GM18909 (cell line): ENCODE results near the gene CCDC88C.

Experiments
- ATAC-seq: cut with Tn5 transposase; IDR thresholded peaks from one replicate; pipeline ENCODE4 v1.9.1; 2021; ENCODE audit warnings: mild to moderate bottlenecking; ENCODE audit not compliant: unreplicated experiment, poor library complexity

The CCDC88C gene

GRCh38 chr14:91332171-91332985 is 85.2 kb downstream of the CCDC88C start:
- ATAC-seq, result no peak

DNA sequence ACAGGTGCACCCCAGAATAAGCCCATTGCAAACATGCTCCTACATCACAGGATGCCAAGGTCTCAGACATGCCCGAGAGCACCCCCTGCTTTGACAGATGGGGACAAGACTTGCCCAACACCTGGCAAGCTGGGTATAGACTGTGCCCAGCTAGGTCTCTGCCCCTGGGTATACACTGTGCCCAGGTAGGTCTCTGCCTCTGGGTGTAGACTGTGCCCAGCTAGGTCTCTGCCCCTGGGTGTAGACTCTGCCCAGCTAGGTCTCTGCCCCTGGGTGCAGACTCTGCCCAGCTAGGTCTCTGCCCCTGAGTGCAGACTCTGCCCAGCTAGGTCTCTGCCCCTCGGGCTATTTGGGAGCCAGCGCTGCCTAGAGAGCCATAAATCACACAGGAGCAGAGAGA is 85.9 kb downstream of the CCDC88C start:
- ATAC-seq, result no peak

GRCh38 chr14:91330856-91331255 is 86.8 kb downstream of the CCDC88C start:
- no peak for ATAC-seq

DNA sequence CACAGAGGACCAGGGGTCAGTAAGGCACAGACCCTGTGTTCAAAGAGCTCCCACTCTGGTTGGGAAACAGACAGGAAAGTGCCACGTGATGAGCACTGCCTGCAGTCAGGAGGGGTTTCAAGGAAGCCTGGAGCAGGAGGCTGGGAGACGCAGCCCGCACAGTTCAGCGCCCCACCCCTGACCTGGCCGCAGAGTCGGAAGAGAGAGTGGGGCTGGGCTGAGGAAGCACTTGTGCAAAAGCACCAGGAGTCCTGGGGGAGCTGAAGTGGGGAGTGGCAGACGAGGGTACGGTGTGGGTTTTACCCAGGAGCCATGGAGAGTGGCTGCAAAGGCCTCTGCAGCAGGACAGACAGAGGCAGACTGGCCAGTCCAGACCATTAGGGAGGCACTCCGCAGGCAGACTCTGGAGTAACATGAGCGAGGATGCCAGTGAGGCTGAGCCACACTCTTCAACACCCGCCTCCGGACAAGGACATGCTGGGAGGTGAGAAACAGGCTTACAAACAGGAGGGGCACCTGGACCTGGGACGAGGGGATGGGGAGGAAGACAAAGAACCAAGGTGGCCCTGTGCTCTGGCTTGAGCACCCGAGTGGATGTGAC is 87.4 kb downstream of the CCDC88C start:
- ATAC-seq, result no peak

- no peak for ATAC-seq
These were observed 88.1 kb downstream of the CCDC88C start for GRCh38 chr14:91329486-91330014.

DNA sequence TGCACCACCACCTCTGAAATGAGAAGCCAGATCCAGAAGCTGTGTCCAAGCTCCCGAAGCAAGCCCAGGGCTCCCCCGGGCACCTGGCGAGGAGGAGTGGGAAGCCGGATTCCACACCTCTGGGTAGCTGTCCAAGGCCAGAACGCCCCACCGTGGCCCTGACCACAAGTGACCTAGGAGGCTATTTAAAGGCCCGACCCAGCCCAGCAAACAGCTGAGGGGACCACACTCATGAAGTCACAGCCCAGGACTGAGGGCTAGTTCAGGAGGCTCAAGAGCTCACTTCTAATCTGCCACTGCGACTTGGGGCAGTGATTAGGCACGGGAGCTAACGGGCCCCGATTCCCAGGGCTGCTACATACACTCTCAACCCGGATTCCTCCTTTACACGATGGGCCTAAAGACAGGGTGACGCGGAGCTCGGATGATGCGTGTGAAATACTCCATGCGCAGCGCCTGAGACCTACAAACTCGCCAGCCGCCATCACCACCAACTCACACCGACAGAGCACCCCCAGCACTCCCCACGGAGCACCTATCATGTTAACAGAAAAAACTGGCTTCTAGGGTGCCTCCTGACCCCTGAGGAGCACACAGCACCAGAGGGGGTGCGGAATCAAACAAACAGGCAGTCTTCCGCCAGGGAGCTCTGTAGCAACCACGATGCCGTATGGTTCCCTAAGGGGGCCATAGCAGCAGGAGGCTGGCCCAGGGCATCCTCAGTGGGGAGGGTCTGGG is 89.1 kb downstream of the CCDC88C start:
- ATAC-seq, result no peak

- no peak for ATAC-seq
These were observed 89.8 kb downstream of the CCDC88C start for GRCh38 chr14:91327661-91328312.

GRCh38 chr14:91327250-91327595 is 90.4 kb downstream of the CCDC88C start:
- no peak for ATAC-seq

DNA sequence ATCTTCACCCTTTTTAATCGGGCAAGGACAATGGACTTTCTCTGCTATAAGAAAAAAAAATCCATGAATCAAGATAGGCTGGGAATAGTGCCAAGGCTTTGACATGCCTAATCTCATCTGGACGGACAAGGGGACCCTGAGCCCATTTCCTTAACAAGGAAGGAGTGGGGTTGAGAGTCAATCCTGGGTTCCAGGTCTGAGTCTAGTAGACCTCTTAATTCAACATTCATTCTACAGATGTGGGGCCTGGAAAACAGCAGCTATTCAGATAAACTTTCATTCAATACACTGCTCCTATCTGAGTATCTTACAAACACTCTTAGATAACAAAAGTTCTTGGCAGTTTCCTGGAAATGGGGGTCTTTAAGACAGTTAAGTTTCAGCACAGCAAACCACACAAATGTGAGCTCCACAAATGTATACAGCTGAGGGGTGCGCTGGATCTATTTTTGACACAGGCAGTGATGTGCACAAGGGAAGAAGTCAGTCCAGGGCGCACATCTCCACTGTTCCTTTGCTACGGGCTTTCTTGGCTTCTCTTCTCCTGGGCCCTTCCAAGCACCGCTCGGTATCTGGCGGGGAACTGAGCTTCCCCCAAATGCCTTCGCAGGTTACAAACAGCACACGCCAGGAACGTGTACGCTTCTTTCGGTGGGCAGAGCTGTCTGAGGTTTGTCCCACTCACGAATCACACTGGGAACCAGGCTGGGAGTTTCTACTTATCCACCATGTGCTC is 90.9 kb downstream of the CCDC88C start:
- no peak for ATAC-seq

GRCh38 chr14:91324606-91325575 is 92.7 kb downstream of the CCDC88C start:
- ATAC-seq, result no peak

DNA sequence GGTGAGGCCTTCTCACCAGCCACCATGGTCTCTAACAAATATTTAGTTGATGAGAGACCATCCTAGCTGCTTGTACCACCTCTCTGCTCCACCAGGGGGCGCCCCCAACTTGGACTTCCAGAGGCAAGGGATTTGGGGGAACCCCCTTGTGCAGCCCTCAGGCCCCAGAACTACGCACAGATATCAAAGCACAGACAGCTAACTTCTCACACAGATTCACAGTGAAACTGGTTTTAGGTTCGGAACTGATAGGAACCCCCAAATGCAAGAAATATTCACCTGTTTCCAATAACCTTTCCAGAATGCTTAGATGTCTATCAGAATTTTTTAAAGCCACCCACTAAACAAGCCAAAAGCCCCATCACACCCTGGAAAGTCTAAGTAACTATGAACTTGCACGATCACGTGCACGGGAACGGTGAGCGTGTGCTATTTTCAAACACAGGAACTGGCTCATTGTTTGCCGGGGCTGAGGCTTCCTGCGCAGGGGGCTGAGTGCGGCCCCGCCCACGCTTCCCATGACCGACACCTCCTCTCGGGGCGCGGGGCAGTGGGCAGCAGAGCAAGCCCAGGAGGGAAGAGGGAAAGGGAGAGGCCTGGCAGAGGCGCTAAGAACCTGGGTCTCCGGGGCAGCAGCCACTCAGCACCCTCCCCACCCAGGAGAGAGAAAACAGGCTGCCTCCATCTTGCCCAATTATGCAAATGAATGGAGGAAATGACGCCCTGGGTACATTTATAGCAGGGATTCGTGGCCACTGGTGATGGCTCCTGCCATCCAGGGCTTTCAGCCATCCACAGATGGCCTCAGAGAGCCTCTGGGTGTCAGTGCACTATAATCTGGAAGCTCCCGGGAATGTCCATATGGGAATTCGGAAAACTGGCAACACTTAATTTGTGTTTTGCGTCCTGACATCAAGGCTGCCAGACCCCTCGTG is 93.7 kb downstream of the CCDC88C start:
- ATAC-seq, result peak; percentile 68

DNA sequence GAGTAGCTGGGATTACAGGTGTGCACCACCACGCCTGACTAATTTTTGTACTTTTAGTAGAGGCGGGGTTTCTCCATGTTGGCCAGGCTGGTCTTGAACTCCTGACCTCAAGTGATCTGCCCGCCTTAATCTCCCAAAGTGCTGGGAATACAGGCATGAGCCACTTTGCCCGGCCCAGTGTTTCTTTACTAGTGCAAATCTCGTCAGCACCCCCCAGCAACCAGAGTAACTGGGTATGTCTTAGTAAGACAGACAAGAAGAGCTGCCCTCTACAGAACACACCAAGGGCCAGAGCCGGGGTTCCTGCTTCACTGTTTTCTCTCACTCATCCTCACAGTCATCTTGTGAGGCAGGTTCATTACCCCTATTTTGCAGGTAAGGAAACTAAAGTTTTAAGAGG is 94.6 kb downstream of the CCDC88C start:
- no peak for ATAC-seq

GRCh38 chr14:91322623-91323022 is 95.0 kb downstream of the CCDC88C start:
- ATAC-seq, result no peak

- ATAC-seq, result no peak
These were observed 96.5 kb downstream of the CCDC88C start for GRCh38 chr14:91321131-91321530.

DNA sequence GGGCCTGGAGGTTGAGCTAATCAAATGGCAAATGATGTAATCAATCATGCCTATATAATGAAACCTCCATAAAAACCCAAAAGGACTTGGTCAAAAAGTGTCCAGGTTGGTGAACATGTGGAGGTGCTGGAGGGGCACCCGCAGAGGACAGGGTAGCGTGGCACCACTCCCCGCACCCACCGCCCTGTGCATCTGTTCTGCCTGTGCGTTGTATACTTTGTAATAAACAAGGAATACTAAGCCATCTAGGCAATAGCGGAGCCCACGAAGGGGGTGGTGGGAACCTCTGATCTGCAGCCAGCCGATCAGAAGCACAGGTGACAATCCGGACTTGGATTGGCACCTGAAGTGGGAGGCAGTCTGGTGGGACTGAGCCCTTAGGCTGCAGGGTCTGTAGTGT is 97.4 kb downstream of the CCDC88C start:
- ATAC-seq, result no peak

- ATAC-seq, result no peak
These were observed 98.7 kb downstream of the CCDC88C start for GRCh38 chr14:91318911-91319310.

DNA sequence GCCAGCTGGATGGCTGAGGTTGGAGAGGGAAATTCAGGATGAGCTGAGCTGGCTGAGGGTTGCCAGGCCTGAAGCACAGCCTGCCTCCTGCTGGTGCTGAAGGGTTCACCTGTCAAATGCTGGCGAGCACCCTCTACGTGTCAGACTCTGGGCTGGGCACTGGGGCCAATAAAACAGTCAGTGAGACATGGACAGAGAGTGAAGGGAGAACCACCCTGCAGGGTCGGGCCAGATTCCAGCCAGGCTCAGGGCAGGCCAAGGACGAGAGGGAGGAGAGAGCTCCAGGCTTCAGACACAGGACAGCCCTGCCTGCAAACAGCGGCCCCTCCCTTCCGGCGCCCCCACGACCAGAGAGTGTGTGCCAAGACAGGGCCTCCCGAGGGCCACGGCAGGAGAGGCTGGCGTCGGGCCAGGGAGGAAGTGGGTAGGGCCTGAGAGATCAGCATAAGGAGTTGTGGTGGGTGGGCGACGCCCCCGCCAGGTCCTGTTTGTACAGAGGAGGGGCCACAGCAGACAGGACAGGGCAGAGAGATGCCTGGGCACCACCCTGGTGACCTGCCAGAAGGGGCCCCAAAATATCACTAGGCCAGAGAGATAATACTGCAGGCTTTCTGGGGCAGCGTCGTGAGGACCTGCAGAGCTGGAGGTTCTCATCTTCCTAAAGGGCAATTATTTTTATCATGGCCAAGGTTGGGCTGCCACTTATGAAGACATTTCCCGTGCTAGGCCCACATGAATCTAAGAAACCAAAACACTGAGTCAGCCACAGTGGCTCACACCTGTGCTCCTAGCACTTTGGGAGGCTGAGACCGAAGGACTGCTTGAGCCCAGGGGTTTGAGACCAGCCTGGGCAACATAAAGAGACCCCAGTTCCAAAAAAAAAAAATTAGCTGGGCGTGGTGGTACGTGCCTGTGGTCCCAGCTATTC is 100.0 kb downstream of the CCDC88C start:
- peak; percentile 31 for ATAC-seq
